Stimulated activated CD4-positive, alpha-beta T cell treated with anti-CD3 and anti-CD28 coated beads, Interleukin-2, amount 100 ng/mL, for 48 hours (primary cell): ENCODE results near the gene IFT20.

Source experiments
- DNase-seq, 2 donors: peaks; one replicate each; pipeline ENCODE4 v3.0.0-alpha.2; 2020

IFT20 gene

DNA sequence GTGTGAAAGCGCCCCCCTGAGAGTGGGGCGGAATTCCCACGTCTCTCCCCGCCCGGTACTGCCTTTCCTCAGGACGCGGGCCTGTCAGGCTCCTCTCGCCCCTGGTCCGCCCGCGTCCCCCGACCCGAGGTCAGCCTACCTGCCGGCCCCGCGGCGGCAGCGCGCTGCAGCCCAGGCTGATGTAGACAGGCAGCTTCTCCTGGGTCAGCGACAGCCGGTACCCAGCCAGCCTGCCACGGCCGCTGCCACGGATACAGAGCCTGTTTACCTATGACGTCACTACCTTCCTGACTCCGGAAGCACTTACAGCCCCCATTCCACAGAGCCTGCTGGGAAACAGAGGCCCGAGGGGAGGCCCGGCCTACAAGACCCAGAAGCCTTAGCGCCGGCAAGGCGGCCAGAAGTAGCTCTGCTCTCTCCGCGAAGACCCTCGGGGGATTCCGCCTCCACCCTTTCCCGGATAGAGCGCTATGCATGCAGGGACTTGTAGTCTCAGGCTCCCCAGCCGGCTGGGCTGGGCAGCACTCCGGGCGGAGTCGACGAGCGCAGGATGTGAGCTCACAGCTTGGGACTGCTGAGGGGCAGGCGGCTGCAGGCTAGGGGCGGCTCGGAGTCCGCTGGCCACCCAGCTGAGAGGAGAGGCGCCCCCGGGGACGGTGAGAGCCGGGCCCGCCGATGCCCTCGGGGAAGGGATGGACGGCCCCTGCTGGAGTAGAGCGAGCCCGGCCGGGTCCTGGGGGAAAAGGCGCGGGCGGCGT is at the start of gene IFT20, which contains the start of gene TNFAIP1:
TSS of gene IFT20 (minus strand) at position 272 of the 758 bp plus-strand sequence. CDS start 3,487 bp downstream, outside the sequence.
TSS of gene TNFAIP1 (plus strand) at position 561 of the 758 bp plus-strand sequence. CDS start 3,761 bp downstream, outside the sequence.
- peak; percentile 91 to 92 for DNase-seq

DNA sequence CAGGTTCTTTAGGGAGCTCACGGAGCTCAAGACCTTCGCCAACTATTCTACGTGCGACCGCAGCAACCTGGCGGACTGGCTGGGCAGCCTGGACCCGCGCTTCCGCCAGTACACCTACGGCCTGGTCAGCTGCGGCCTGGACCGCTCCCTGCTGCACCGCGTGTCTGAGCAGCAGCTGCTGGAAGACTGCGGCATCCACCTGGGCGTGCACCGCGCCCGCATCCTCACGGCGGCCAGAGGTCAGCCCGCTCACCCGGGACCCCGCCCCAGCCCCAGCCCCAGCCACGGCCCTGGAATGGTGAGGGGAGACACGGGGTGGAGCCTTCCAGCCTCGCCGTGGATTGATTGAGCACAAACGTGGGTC is 49.7 kb upstream of the IFT20 start:
- DNase-seq, result no peak

DNA sequence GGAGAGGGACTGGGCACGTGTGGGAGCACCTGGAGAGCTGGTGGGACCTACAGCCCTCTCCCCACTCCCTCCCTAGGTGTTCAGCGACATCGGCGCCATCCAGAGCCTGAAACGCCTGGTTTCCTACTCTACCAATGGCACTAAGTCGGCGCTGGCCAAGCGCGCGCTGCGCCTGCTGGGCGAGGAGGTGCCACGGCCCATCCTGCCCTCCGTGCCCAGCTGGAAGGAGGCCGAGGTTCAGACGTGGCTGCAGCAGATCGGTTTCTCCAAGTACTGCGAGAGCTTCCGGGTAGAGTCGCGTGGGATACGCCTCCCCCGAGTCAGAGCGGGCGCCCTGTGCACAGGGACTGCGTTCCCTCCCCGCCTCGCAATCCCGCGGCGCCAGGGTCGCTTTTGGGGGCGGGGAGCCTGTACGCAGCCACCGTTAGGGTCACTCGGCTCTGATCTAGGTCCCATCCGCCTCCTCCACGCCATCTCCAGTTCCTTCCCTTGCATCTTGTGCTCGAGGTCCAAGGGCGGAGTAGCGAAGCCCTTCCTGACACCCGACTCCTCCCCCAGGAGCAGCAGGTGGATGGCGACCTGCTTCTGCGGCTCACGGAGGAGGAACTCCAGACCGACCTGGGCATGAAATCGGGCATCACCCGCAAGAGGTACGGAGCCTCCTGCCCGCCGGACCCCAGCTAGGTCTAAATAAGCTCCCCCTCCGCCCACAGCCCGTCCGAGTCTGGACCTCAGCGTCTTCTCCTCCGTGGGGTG is 49.2 kb upstream of the IFT20 start:
- peak; percentile 47 to 56 for DNase-seq

GRCh38 chr17:28381141-28381825 is 46.0 kb upstream of the IFT20 start:
- DNase-seq, result peak in 1 of 2 donors; percentile 29

- no peak for DNase-seq
These were observed 44.8 kb upstream of the IFT20 start for GRCh38 chr17:28379814-28380801.

DNA sequence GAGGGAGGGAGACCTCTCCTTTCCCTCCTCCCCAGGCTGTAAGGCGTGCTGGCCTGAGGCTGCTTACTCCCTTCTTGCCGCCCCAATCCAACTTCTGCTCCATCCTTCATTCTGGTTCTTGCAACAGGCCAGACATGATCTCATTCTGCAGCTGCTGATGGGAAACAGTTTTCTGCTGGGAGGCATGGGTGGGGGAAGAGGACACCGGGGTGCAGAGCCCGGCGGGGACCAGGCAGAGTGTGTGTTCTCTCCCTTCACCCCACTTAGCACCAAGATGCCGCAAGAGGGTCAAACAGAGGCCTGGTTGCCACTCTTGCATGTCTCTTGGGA is 37.6 kb upstream of the IFT20 start:
- no peak for DNase-seq

GRCh38 chr17:28372203-28372944 is 37.1 kb upstream of the IFT20 start:
- peak in 1 of 2 donors; percentile 12 for DNase-seq

DNA sequence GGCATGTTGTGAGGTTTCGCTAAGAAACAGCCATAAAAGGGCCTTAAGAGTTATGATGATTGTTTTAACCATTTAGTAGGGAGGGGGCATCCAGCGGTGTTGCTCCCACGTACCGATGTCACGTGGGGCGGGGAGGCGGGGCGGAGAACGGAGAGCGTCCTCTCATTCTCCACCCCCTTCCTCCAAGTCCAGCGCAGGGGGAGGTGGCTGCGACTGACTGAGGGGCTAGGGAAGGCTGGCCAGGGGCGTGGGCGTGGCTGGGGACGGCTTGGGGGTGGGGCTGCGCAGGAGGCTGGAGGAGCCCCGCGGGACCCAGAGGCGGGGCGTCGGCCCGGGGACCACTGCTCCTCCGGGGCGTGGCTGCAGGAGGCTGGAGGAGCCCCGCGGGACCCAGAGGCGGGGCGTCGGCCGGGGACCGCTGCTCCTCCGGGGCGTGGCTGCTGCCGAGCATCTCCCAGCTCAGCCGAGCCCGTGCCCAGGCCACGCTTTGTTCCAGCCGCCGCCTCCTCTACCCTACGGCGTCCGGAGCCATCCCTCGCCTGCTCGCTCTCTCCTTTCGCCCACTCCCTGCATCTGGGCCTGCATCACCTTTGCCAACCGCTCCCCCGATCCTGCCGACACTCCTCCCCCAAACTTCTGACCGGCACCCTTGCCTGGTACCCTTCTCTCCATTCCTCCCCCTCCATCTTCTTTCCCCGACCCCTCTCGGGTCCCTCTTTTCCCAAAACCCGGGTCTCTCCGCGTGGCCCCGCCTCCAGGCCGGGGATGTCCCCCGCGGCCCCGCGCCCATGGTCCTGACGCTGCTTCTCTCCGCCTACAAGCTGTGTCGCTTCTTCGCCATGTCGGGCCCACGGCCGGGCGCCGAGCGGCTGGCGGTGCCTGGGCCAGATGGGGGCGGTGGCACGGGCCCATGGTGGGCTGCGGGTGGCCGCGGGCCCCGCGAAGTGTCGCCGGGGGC is 36.3 kb upstream of the IFT20 start, which contains the start of gene SARM1:
TSS of gene SARM1 (plus strand) at position 450 of the 958 bp plus-strand sequence. CDS start at position 789, 339 bp downstream.
- DNase-seq, result peak; percentile 82 to 83

DNA sequence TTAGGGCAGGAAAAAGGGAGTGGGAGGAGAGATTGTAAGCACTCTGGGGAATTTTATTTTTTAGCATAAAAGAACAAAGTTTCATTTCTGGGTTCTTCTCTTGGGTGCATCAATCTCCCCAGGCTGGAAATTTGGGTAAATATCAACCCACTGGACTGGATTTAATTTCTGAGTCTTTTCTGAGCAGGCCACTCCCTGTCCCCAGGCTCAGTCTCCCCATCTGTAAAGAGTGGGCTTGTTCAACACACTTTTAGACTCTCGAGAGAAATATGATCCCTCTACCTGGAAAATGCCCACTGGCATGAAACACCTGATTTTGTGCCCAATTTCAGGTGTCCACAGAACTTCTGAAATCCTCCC is 35.5 kb upstream of the IFT20 start:
- DNase-seq, result no peak

DNA sequence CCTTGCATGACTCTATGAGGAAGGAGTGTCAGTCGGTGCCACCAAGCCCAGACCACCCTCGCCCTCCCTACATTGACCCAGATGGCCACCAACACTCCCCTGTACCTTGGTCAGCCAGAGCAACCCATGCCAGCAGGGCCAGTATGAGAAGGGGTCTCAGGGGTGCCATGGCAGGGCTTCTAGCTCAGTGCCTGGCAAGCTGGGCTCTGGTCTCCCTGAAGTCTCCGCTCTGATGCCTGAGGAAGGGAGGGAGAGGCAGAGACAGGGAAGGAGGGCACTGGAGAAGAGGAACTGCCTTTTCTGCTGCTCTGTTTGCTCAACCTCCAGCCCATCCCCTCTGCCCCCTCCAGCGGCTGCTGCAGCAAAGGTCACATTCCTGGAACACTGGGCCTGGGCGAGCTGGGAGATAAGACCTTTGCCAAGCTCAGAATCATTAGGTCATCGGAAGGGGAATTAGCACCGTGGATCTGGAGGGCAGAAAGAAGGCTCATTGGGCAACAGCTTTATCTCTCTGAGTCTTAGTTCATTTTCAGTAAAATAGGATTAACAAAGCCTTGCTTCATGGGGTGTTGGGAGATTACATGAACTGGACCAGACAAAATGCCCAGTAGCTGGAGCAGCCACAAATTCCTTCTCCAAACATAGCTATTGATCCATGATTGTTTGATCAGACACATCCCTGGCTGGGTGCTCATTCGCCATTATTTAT is 34.9 kb upstream of the IFT20 start, which contains the start of gene VTN:
TSS of gene VTN (minus strand) at position 273 of the 709 bp plus-strand sequence. CDS start at position 169, 104 bp downstream.
- DNase-seq, result no peak

- DNase-seq, result no peak
These were observed 34.4 kb upstream of the IFT20 start for GRCh38 chr17:28369684-28370034.

GRCh38 chr17:28368915-28369683 is 33.8 kb upstream of the IFT20 start:
- DNase-seq, result no peak

DNA sequence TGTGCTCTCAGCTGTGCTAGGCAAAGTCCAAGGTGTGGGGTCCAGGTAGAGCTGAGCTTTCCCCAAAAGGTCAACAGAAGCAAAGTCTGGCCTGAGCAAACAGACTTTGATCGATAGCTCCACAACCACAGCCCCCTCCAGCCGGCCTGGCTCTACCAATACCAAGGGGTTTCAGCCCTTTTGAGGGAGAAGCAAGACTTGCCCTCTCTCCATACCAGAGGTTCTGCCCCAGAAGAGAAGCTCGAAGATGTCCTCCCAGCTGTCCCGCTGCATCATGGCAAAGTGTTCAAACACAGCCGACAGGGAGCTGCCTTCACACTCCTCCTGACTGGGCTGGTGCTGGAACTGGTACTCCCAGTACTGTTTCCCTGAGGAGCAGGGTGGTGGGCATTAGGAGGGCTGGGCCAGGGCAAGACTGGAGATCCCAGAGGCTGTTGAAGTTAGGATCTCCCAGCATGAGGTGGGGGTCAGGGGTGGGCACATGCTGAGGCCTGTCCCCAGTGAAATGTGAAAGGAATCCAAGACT is 33.1 kb upstream of the IFT20 start:
- DNase-seq, result no peak

GRCh38 chr17:28367641-28368305 is 32.5 kb upstream of the IFT20 start:
- DNase-seq, result no peak

- no peak for DNase-seq
These were observed 31.3 kb upstream of the IFT20 start for GRCh38 chr17:28366605-28367004.

GRCh38 chr17:28365487-28365886 is 30.2 kb upstream of the IFT20 start:
- DNase-seq, result no peak

DNA sequence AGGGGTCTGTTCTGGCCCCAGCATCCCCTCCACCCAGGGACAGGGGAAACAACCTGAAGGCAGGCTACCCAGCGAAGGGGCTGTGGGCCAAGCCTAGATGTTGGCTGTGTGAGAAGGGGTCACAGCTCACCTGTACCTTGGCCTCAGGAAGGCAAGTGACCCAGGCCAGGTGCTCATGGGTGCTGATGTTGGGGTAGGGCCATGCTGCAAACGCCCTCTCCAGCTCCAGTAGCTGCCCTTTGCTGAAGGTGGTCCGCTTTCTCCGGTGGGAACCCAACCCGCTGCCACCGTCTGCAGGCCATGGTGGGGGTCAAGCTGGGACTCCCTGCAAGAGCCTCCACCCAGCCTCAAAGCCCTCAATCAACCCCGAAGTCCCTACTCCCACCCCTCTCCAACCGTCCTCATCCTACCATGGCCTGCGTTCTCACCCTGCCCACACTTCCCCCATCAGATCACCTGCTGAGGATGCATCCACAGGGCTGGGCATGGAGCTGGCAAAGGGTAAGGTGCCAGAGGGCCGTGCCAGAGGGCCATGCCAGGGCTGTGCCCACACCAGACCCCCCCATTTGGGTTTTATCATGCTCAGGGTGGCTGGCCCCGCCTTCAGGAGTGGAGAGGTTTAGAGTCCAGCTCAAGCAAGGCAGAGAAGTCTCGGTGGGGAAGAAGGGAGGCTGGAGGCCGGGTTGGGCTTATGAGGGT is 29.5 kb upstream of the IFT20 start, which contains the start of gene SEBOX:
TSS of gene SEBOX (minus strand) at position 535 of the 699 bp plus-strand sequence. CDS start at position 487, 48 bp downstream.
- no peak for DNase-seq
